Measurements from ENCODE around the gene ARHGAP44.

Gene ARHGAP44

GRCh38 chr17:12898110-12898509 is 108.8 kb downstream of the ARHGAP44 start:
- no peak for DNase-seq (ENCODE audit: low spot score)

- no peak for DNase-seq (ENCODE audit: low spot score)
Observed at GRCh38 chr17:12899604-12900003, 110.3 kb downstream of the ARHGAP44 start.

GRCh38 chr17:12900474-12900873 is 111.2 kb downstream of the ARHGAP44 start:
- DNase-seq (ENCODE audit: low spot score): no peak

- DNase-seq (ENCODE audit: low spot score): no peak
Observed at GRCh38 chr17:12902046-12902445, 112.7 kb downstream of the ARHGAP44 start.

GRCh38 chr17:12907477-12907876 is 118.2 kb downstream of the ARHGAP44 start:
- no peak for DNase-seq (ENCODE audit: low spot score)

GRCh38 chr17:12909046-12909445 is 119.7 kb downstream of the ARHGAP44 start:
- no peak for DNase-seq (ENCODE audit: low spot score)

- no peak for DNase-seq (ENCODE audit: low spot score)
Observed at GRCh38 chr17:12909511-12909910, 120.2 kb downstream of the ARHGAP44 start.

- no peak for DNase-seq (ENCODE audit: low spot score)
Observed at GRCh38 chr17:12911239-12911638, 121.9 kb downstream of the ARHGAP44 start.

- no peak for DNase-seq (ENCODE audit: low spot score)
Observed at GRCh38 chr17:12917399-12917798, 128.1 kb downstream of the ARHGAP44 start.

GRCh38 chr17:12918142-12918541 is 128.8 kb downstream of the ARHGAP44 start:
- no peak for DNase-seq (ENCODE audit: low spot score)

GRCh38 chr17:12922120-12922519 is 132.8 kb downstream of the ARHGAP44 start:
- no peak for DNase-seq (ENCODE audit: low spot score)

GRCh38 chr17:12924614-12925013 is 135.3 kb downstream of the ARHGAP44 start:
- no peak for DNase-seq (ENCODE audit: low spot score)

GRCh38 chr17:12927001-12927400 is 137.7 kb downstream of the ARHGAP44 start:
- DNase-seq (ENCODE audit: low spot score): no peak

- no peak for DNase-seq (ENCODE audit: low spot score)
Observed at GRCh38 chr17:12927541-12928425, 138.5 kb downstream of the ARHGAP44 start.

GRCh38 chr17:12928736-12929135 is 139.4 kb downstream of the ARHGAP44 start:
- DNase-seq (ENCODE audit: low spot score): no peak

- DNase-seq (ENCODE audit: low spot score): no peak
Observed at GRCh38 chr17:12936501-12936900, 147.2 kb downstream of the ARHGAP44 start.

- DNase-seq (ENCODE audit: low spot score): no peak
Observed at GRCh38 chr17:12940699-12941098, 151.4 kb downstream of the ARHGAP44 start.

- no peak for DNase-seq (ENCODE audit: low spot score)
Observed at GRCh38 chr17:12947047-12947446, 157.7 kb downstream of the ARHGAP44 start.

GRCh38 chr17:12952012-12952411 is 162.7 kb downstream of the ARHGAP44 start:
- no peak for DNase-seq (ENCODE audit: low spot score)

- no peak for DNase-seq (ENCODE audit: low spot score)
Observed at GRCh38 chr17:12953156-12953555, 163.9 kb downstream of the ARHGAP44 start.

GRCh38 chr17:12955521-12955920 is 166.2 kb downstream of the ARHGAP44 start:
- no peak for DNase-seq (ENCODE audit: low spot score)

- no peak for DNase-seq (ENCODE audit: low spot score)
Observed at GRCh38 chr17:12958786-12959185, 169.5 kb downstream of the ARHGAP44 start.

- no peak for DNase-seq (ENCODE audit: low spot score)
Observed at GRCh38 chr17:12959441-12959840, 170.1 kb downstream of the ARHGAP44 start.

- DNase-seq (ENCODE audit: low spot score): no peak
Observed at GRCh38 chr17:12961655-12962054, 172.4 kb downstream of the ARHGAP44 start.

Measured in HuH-7 (cell line).